ENCODE measurements around the gene HOOK2.
"Not testable (repeated sequence)": the region's sequence is repeated elsewhere in the genome, so short reads cannot be mapped to it uniquely, and the experiment has no call there.

HOOK2 gene

GRCh38 chr19:12720851-12721655 lies 54.3 kb downstream of the HOOK2 start:
- DNase-seq (ENCODE audit: low read depth) = no peak

GRCh38 chr19:12720296-12720695 lies 55.1 kb downstream of the HOOK2 start:
- no peak for DNase-seq (ENCODE audit: low read depth)

- DNase-seq (ENCODE audit: low read depth) = no peak
Observed at GRCh38 chr19:12715929-12716328, 59.4 kb downstream of the HOOK2 start.

GRCh38 chr19:12715102-12715501 lies 60.2 kb downstream of the HOOK2 start:
- no peak for DNase-seq (ENCODE audit: low read depth)

GRCh38 chr19:12713304-12713703 lies 62.0 kb downstream of the HOOK2 start:
- DNase-seq (ENCODE audit: low read depth) = not testable (repeated sequence)

Measured in activated T-helper 9 cell treated with anti-CD3 and anti-CD28 coated beads, Interleukin-2, amount 50 U/mL, for 16 hours (primary cell).